SK-N-SH treated with all-trans-retinoic acid at 6 μM for 48 hours (cell line): Measurements from ENCODE around the gene SEMA6B.

Experiments used
- ATAC-seq: fragments of 200-7000 bp; cut with Tn5 transposase; 3 replicates; pipeline ENCODE4 v1.9.1; 2020; ENCODE audit warnings: mild to moderate bottlenecking, moderate library complexity
- ARNTL ChIP-seq: fragments of 450-650 bp; formaldehyde crosslinking; IDR thresholded peaks from 2 replicates; pipeline ENCODE4 v1.5.0; 2020; ENCODE audit warnings: low read depth, mild to moderate bottlenecking, moderate library complexity, borderline replicate concordance
- CREB5 ChIP-seq: fragments of 250-450 bp; sonication (Bioruptor Pico); IDR thresholded peaks from 2 replicates; pipeline ENCODE4 v1.5.1; 2020; ENCODE audit warnings: low read depth, mild to moderate bottlenecking, moderate library complexity
- CSDC2 ChIP-seq: fragments of 250-450 bp; sonication (Bioruptor Pico); IDR thresholded peaks from 2 replicates; pipeline ENCODE4 v1.5.0; 2020; ENCODE audit warnings: mild to moderate bottlenecking, moderate library complexity
- CSRNP3 ChIP-seq: fragments of 250-450 bp; sonication (Bioruptor Pico); IDR thresholded peaks from 2 replicates; pipeline ENCODE4 v1.5.1; 2021; ENCODE audit warnings: mild to moderate bottlenecking, moderate library complexity
- ISL1 ChIP-seq: fragments of 250-450 bp; sonication (Bioruptor Pico); IDR thresholded peaks from 2 replicates; pipeline ENCODE4 v2.1.2; 2022; ENCODE audit warnings: mild to moderate bottlenecking, moderate library complexity
- OSR1 ChIP-seq: fragments of 250-450 bp; sonication (Bioruptor Pico); IDR thresholded peaks from 2 replicates; pipeline ENCODE4 v1.8.0; 2022; ENCODE audit warnings: moderate library complexity, mild to moderate bottlenecking, inconsistent platforms
- PATZ1 ChIP-seq: fragments of 250-450 bp; sonication (Bioruptor Pico); IDR thresholded peaks from 2 replicates; pipeline ENCODE4 v1.8.0; 2020; ENCODE audit warnings: mild to moderate bottlenecking, moderate library complexity, borderline replicate concordance
- POU6F1 ChIP-seq: fragments of 250-450 bp; sonication (Bioruptor Pico); IDR thresholded peaks from 2 replicates; pipeline ENCODE4 v1.8.0; 2021; ENCODE audit warnings: low read depth, mild to moderate bottlenecking, moderate library complexity, borderline replicate concordance
- PPARA ChIP-seq: fragments of 250-450 bp; sonication (Bioruptor Pico); IDR thresholded peaks from 2 replicates; pipeline ENCODE4 v1.5.0; 2020; ENCODE audit warnings: mild to moderate bottlenecking, borderline replicate concordance
- RARB ChIP-seq: fragments of 250-450 bp; sonication (Bioruptor Pico); IDR thresholded peaks from 2 replicates; pipeline ENCODE4 v1.8.0; 2021; ENCODE audit warnings: mild to moderate bottlenecking, moderate library complexity
- SNAI2 ChIP-seq: fragments of 250-450 bp; sonication (Bioruptor Pico); IDR thresholded peaks from 2 replicates; pipeline ENCODE4 v1.5.0; 2020; ENCODE audit warnings: mild to moderate bottlenecking, moderate library complexity
- TOX ChIP-seq: fragments of 250-450 bp; sonication (Bioruptor Pico); IDR thresholded peaks from 2 replicates; pipeline ENCODE4 v1.8.0; 2021; ENCODE audit warnings: mild to moderate bottlenecking, moderate library complexity, borderline replicate concordance
- TSHZ2 ChIP-seq: fragments of 250-450 bp; sonication (Bioruptor Pico); IDR thresholded peaks from 2 replicates; pipeline ENCODE4 v1.5.0; 2020; ENCODE audit warnings: mild to moderate bottlenecking, moderate library complexity
- ZC3H10 ChIP-seq: fragments of 250-450 bp; sonication (Bioruptor Pico); IDR thresholded peaks from 2 replicates; pipeline ENCODE4 v1.5.1; 2021; ENCODE audit warnings: mild to moderate bottlenecking, moderate library complexity
- ZFP3 ChIP-seq: fragments of 250-450 bp; sonication (Bioruptor Pico); IDR thresholded peaks from 2 replicates; pipeline ENCODE4 v1.5.0; 2020; ENCODE audit warnings: mild to moderate bottlenecking, moderate library complexity
- ZFP30 ChIP-seq: fragments of 450-650 bp; formaldehyde crosslinking; IDR thresholded peaks from 2 replicates; pipeline ENCODE4 v1.5.0; 2022; ENCODE audit warnings: mild to moderate bottlenecking, moderate library complexity
- ZNF565 ChIP-seq: fragments of 450-650 bp; formaldehyde crosslinking; conservative IDR thresholded peaks from 2 replicates; pipeline ENCODE4 v1.5.0; 2020; ENCODE audit warnings: low read depth, mild to moderate bottlenecking, moderate library complexity
- ZNF8 ChIP-seq: fragments of 450-650 bp; formaldehyde crosslinking; IDR thresholded peaks from 2 replicates; pipeline ENCODE4 v1.5.0; 2020; ENCODE audit warnings: mild to moderate bottlenecking, moderate library complexity

SEMA6B gene

GRCh38 chr19:4587527-4587926, 28.0 kb upstream of the SEMA6B start:
- TF ChIP-seq ZFP30 (CRISPR knock-in tag), result no peak
- no peak for TF ChIP-seq CREB5 (CRISPR knock-in tag)
- TF ChIP-seq TSHZ2 (CRISPR knock-in tag), result no peak
- no peak for TF ChIP-seq ARNTL (CRISPR knock-in tag)
- no peak for TF ChIP-seq ZNF565 (CRISPR knock-in tag)
- no peak for TF ChIP-seq POU6F1 (CRISPR knock-in tag)
- TF ChIP-seq PPARA, result no peak
- TF ChIP-seq SNAI2 (CRISPR knock-in tag), result no peak
- ATAC-seq, result no peak

- ATAC-seq, result no peak
- TF ChIP-seq CREB5 (CRISPR knock-in tag), result no peak
- no peak for TF ChIP-seq PATZ1 (CRISPR knock-in tag)
- TF ChIP-seq ZNF8 (CRISPR knock-in tag), result no peak
- no peak for TF ChIP-seq PPARA
- no peak for TF ChIP-seq ARNTL (CRISPR knock-in tag)
- no peak for TF ChIP-seq ZC3H10 (CRISPR knock-in tag)
- no peak for TF ChIP-seq TOX (CRISPR knock-in tag)
- no peak for TF ChIP-seq OSR1
- no peak for TF ChIP-seq ISL1 (CRISPR knock-in tag)
- TF ChIP-seq CSDC2 (CRISPR knock-in tag), result no peak
- TF ChIP-seq RARB (CRISPR knock-in tag), result no peak
- no peak for TF ChIP-seq CSRNP3
- no peak for TF ChIP-seq ZNF565 (CRISPR knock-in tag)
- TF ChIP-seq ZFP3 (CRISPR knock-in tag), result no peak
- TF ChIP-seq TSHZ2 (CRISPR knock-in tag), result no peak
These were observed 27.2 kb upstream of the SEMA6B start for GRCh38 chr19:4586691-4587090.
